Activated naive CD4-positive, alpha-beta T cell (primary cell): ENCODE data around the gene SHC3.

Experiments
- DNase-seq, 4 experiments: peaks; one replicate each; lab custom pipeline; 2025; lab: John Stamatoyannopoulos, UW

The SHC3 gene

GRCh38 chr9:89054865-89055495 lies 123.6 kb downstream of the SHC3 start:
- DNase-seq, result no peak

GRCh38 chr9:89053301-89053700 lies 125.3 kb downstream of the SHC3 start:
- no peak for DNase-seq

GRCh38 chr9:89052470-89053097 lies 126.0 kb downstream of the SHC3 start:
- DNase-seq, result no peak

- no peak for DNase-seq
These were observed 127.1 kb downstream of the SHC3 start for GRCh38 chr9:89051421-89052025.

GRCh38 chr9:89049646-89050045 lies 129.0 kb downstream of the SHC3 start:
- no peak for DNase-seq

GRCh38 chr9:89048616-89049015 lies 130.0 kb downstream of the SHC3 start:
- no peak for DNase-seq

DNA sequence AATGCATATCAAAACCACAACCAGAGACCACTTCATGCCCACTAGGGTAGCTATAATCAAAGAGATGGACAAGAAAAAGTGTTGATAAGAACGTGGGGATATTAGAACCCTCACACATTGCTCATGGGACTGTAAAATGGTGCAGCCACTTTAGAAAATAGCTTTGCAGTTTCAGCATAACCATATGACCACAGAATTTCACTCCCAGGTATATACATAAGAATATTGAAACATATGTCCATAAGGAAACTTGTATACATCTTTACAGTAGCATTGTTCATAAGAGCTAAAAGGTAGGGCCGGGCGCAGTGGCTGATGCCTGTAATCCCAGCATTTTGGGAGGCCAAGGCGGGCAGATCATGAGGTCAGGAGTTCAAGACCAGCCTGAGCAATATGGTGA lies 131.0 kb downstream of the SHC3 start:
- no peak for DNase-seq

DNA sequence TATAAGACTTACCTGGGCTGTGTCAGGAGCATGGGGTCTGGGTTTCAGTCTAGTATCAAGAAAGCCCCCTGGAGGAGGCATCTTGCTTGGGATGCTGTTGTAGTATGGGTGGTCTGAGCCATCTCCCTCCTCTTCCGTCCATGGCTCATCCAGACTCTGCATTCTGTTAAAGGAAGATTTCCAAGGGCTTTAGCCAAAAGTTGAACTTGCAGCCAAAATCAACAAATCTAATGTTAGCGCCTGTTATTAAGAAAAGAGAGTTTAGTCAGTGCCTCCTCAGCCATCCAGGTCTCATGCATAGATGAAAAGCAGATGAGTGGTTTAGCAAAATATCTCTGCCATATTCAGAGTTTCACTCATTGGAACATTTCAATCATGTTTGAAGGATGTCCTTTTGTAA lies 131.8 kb downstream of the SHC3 start:
- DNase-seq, result no peak

- DNase-seq, result no peak
These were observed 133.7 kb downstream of the SHC3 start for GRCh38 chr9:89044881-89045280.

DNA sequence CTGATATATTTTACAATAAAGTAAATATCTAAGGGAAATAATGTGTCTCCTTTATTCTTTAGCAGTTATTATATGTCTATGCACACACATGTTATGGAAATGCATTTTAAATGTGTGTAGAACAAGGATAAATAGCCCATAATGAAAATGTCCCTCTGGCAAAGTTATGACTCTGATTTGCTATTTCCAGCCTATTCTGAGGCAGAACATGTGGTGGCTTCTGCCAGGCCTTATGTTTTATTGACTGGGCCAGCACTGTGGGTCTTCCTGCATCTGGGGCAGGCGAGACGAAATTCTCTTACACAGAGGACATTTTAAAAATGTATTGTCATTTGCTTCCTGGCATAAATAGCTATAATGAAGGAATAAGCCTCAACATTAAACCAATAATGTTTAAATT lies 134.5 kb downstream of the SHC3 start:
- no peak for DNase-seq

GRCh38 chr9:89042984-89043383 lies 135.6 kb downstream of the SHC3 start:
- DNase-seq, result no peak

DNA sequence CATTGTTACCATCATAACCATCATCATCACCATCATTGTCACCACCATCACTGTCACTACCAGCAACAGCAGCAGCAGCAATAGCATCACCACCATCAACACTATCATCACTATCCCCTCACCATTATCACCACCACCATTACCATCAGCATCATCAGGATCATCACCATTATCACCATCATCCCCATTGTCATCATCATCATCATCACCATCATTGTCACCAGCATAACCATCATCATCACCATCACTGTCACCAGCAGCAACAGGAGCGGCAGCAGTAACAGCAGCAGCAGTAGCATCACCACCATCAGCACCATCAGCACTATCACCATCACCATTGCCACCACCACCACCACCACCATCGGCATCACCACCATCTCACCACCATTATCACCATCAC lies 139.0 kb downstream of the SHC3 start:
- no peak for DNase-seq

GRCh38 chr9:89039104-89039465 lies 139.5 kb downstream of the SHC3 start:
- no peak for DNase-seq

GRCh38 chr9:89038382-89039103 lies 140.1 kb downstream of the SHC3 start:
- no peak for DNase-seq

DNA sequence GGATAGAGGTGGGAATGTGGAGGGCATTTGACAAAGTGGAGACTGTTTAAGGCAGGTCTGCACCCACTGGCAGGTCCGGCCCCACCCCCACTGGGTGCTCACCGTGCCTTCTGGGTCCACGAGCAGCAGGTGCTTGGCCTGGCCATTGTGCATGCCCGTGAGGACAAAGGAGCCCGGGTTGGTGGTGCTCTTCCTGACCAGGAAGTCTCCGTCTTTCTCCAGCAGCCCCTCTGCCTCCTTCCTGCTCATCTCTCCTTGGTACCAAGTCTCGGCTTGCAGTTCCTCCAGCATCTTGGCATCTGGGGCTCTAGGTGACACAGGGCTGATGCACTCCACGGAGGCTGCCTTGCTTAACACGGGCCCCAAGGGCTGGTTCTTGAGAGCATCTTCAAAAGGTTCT lies 140.7 kb downstream of the SHC3 start:
- no peak for DNase-seq

DNA sequence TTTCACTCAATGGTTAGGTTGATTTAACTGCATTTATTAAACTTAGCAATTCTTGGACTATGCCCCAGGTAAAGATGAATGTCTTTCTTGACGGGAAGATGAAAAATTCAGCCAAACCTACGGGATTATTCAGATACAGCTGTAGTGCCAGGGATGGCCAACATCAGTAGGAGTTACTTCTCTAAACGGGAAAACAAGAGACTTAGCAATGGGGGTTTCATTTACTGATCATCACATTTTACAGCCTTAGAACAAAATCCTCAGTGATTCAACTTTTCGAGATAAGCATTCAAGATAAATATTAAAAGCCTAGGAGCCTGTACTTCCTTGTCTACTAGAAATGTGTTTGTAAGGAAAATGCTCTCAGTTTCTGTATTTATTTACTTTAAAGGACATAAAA lies 141.3 kb downstream of the SHC3 start:
- no peak for DNase-seq

DNA sequence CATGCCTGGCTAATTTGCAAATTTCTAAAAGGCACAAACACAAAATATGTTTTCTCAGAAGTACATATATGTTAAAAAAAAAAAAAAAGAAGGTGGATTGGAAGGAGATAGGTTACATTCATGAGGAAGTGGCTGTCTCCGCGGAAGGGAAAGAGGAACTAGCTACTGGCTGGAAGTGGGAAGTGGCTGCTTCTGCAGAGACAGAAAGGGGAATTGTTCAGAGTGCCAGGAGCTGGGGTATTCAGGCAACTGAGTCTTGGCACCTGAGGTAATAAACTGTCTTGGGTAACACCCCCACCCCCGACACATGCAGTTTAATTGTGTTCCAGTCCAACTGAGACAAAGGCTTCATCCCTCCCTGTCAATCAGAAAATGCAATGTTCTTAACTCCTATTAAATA lies 141.7 kb downstream of the SHC3 start:
- no peak for DNase-seq

GRCh38 chr9:89036383-89036782 lies 142.2 kb downstream of the SHC3 start:
- no peak for DNase-seq

GRCh38 chr9:89032661-89033060 lies 146.0 kb downstream of the SHC3 start:
- no peak for DNase-seq

DNA sequence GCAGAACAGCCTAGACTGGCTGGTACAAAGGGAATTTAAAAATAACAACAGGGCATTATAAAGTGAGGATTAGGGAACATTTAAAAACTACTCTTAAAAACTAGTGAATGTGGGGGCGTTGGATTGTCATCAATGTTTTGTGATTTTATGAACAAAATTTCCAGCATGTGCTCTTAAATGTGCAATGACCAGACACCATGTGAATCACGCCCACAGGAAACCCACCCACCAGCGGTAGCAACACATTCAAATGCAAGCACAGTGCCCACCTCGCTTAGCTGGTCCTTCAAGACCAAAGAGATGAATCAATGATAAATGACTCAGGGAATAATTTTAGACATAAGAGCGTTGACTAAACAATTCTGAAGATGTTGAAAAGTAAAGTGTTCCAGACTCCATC lies 146.4 kb downstream of the SHC3 start:
- DNase-seq, result no peak

DNA sequence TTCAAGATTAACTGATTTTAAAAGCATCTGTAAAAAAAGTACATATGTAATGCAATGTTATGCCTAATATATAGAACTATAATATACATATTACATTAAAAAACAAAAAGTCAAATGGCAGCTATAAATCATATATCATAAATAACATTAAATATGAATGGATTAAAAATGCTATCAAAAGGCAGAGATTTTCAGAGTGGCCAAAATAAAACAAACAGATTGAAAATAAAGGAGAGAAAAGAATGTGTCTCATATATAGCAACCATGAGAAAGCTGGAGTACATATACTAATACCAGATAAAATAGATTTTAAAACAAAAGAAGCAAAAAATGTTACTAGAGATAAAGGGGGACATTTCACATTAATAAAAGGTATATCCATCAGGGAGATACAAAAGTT lies 148.8 kb downstream of the SHC3 start:
- no peak for DNase-seq

DNA sequence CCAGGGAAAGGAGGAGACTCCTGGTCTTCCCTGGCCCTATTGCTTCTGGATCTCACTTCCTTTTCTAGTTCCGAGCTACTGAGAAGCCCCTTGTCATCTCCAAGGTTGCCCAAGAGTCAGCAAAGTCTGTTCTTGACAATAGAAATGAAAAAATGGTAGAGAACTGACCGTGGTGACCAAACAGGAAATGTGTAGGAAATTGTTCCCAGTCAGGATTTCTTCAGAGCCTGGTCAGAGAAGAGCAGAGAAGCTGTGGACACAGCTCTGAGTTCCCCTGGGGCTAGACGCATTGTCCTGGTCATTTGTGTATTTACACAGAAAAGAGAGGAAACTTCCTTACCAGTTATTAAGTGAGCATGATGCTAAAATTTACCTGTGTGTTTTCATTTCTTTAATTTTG lies 151.7 kb downstream of the SHC3 start:
- no peak for DNase-seq

GRCh38 chr9:89025553-89025952 lies 153.1 kb downstream of the SHC3 start:
- DNase-seq, result no peak
